Measurements from ENCODE around the gene PELI2. TPM values are rescaled to one million over a fixed set of nuclear protein-coding genes. Genes with fewer than 3 reads are reported as not detected.

Gene PELI2
- total RNA-seq, 1 experiment from 2014 or later = 3.1 TPM

DNA sequence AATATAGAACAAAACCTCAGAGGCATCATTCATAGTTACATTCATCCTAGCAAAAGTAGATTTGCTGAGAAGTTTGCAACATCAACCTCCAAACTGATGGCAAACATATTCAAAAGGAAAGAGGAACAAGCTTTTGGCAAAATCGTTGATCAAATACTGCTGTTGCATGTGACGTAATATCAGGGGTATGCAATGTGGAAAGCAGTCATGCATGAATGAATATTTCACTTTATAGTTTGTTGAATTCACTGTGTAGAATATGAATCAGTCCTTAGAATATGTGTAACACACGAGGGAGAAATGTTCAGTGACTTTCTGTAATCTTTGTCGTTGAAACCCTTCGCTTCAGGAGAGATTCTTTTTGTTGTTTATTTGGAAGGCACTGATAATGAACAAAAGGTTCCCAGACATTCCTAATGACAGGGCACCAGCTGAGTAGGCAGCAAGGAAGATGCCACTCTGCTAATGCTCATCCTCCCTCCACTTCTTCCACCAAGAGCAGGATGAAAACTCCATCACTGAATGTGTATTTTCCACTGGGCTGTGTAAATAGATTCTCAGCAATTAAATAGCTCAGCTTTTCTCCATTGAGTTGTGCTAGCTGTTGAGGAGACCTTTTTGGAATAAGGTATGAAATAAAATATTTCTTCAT, 126.1 kb downstream of the PELI2 start:
- DNase-seq (ENCODE audit: low spot score) = no peak

GRCh38 chr14:56247495-56248200, 129.4 kb downstream of the PELI2 start:
- peak; percentile 23 for DNase-seq (ENCODE audit: low spot score)

- no peak for DNase-seq (ENCODE audit: low spot score)
These were observed 130.2 kb downstream of the PELI2 start for GRCh38 chr14:56248442-56248841.

GRCh38 chr14:56261046-56261445, 142.8 kb downstream of the PELI2 start:
- no peak for DNase-seq (ENCODE audit: low spot score)

- DNase-seq (ENCODE audit: low spot score) = no peak
These were observed 144.3 kb downstream of the PELI2 start for GRCh38 chr14:56262530-56262929.

DNA sequence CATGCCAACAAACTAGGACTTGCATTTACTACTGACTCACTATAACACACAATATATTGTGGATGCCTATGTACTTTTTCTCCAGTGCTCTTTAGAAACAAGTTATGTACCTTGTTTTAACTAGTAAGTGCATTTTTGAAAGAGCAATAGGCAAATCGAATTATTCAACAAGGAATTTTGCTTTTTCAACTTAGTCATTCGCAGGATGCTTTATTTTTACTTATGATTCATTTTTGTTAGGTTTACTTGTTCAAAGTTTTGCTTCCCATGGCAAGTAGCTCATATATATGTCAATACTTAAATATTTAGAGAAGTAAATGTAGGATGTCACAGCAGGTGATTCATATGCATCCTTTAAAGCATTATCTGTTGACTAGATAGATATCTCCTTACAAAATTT, 149.8 kb downstream of the PELI2 start:
- DNase-seq (ENCODE audit: low spot score) = no peak

DNA sequence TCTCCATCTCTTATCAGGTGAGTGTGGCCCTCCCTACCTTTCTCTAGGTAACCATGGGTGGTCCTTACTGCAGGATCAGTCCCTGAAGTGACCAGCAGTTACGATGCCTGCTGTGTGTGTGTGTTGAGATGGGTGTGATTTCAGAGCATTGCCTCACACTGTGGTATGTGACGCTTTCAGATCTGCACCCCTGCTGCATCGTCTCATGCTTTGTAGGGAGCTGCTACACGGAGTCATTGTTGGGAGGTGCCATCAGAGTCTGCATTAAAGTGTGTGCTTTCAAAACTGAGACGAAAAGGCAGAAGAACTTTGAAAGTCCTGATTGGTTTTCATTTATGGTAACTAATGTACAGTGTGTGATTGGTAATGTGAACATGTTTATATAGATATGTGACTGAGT, 150.5 kb downstream of the PELI2 start:
- DNase-seq (ENCODE audit: low spot score) = no peak

DNA sequence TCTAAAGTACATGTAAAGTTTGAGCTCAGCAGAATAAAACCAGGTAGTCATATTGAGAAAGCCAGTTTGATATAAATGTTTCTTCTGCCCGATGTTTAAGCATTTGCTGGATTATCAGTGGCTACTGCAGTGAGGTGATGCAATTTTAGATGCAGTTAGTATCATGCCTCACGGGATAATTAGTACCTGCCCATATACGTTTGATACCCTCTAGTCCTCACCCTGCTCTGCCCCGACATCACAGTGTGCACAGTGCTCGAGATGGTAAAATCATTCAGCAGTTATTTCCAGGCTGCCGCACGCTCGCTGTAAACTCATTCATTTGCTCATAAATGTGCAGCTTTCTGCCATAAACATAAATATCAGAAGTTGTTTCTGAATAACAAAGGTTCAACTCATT, 152.7 kb downstream of the PELI2 start:
- no peak for DNase-seq (ENCODE audit: low spot score)

- DNase-seq (ENCODE audit: low spot score) = no peak
These were observed 153.8 kb downstream of the PELI2 start for GRCh38 chr14:56271970-56272369.

DNA sequence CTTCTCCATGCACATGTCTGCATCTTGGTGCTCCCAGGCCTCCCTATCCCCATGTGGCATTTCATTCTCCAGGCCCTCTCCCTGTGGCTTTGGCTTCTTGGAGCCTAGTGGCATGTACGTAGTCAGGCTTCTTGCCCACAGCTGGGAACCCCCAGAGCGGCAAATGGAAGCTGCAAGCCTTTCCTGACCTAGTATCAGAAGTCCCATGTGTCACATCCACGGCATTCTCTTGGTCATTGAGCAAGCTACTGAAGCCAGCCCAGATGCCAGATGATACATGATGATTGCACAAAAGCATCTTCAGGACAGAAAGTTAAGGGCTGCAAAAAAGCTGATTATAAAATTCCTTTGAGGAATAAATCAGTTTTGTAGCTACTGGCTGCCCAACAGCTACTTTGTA, 154.9 kb downstream of the PELI2 start:
- DNase-seq (ENCODE audit: low spot score) = no peak

GRCh38 chr14:56273951-56274350, 155.7 kb downstream of the PELI2 start:
- DNase-seq (ENCODE audit: low spot score) = no peak

GRCh38 chr14:56274556-56274955, 156.3 kb downstream of the PELI2 start:
- DNase-seq (ENCODE audit: low spot score) = no peak

- DNase-seq (ENCODE audit: low spot score) = no peak
These were observed 157.9 kb downstream of the PELI2 start for GRCh38 chr14:56276108-56276507.

GRCh38 chr14:56278383-56278782, 160.2 kb downstream of the PELI2 start:
- DNase-seq (ENCODE audit: low spot score) = no peak

DNA sequence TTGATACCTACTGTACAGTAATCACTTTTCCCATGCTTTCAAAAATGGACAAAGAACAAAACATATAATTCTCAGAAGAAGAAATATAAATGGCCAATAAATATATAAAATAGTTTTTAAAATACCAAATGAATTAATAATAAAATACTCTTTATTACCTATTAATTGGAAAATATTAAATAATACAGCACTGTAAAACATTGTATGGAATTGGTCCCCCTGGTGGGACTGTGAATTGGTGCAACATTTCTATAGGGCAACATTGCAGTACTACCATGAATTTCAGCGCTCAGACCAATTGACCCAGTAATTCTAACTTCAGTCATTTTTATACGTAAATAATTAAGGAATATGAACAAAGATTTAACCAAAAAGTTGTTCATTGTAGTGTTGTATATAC, 162.6 kb downstream of the PELI2 start:
- peak; percentile 2 for DNase-seq (ENCODE audit: low spot score)

- no peak for DNase-seq (ENCODE audit: low spot score)
These were observed 164.0 kb downstream of the PELI2 start for GRCh38 chr14:56282179-56282578.

DNA sequence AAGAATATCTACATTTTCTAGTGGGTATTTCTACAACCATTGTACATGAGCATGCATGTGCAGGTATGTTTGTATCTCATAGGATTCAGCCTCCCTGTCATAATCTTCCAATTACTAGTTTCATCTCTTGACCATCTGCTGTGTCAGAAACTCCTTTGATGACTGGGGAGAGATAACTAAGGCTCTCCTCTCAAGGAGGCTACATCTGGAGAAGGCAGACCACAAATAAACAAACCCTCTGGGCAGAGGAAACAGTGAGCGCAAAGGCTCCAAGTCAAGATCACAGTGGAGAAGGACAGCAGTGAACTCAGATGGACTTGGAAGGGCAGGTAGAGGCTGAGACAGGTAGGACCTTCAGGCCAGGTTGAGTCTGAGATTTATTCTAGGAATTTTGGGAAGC, 166.4 kb downstream of the PELI2 start:
- no peak for DNase-seq (ENCODE audit: low spot score)

- no peak for DNase-seq (ENCODE audit: low spot score)
These were observed 170.9 kb downstream of the PELI2 start for GRCh38 chr14:56289155-56289554.

- no peak for DNase-seq (ENCODE audit: low spot score)
These were observed 172.0 kb downstream of the PELI2 start for GRCh38 chr14:56290195-56290594.

GRCh38 chr14:56292970-56293369, 174.8 kb downstream of the PELI2 start:
- no peak for DNase-seq (ENCODE audit: low spot score)

DNA sequence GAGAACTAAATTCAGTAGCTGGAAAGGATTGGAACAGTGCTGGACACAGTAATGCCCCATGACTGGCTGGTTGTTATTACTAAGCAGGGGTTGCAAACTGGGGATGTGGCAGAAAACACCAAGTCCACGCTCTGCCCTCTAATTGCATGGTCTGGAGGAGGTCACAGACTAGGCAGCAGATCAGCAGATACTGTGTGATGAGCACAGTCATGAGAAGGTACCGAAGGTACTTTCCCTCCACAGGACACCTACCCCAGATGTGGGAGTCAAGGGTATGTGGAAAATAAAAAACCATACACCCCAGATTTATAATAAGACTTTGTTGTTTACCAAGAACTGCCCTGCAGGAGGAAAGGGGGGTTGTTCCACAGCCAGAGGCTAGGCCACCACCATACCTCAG, 175.3 kb downstream of the PELI2 start:
- no peak for DNase-seq (ENCODE audit: low spot score)

- peak; percentile 1 for DNase-seq (ENCODE audit: low spot score)
These were observed 175.9 kb downstream of the PELI2 start for GRCh38 chr14:56294128-56294527.

DNA sequence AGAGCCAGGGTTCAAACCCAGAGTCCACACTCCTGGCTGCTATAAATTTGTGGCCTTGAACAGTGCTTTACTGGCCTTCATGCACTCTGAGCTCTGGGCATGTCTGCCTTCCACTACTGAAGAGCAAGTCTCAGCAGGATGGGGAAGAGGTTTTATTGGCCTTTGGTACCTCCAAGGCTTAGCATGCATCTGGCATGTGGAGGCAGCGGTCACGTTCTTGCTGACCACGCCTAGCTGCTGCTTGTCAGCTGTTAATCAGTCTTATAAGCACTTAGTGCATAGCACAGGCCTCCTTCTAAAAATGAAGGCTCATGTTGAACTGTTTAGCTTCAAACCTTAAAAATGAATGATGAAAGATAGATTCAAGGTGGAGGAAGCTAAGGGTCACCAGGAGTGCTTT, 177.5 kb downstream of the PELI2 start:
- DNase-seq (ENCODE audit: low spot score) = no peak

GRCh38 chr14:56297449-56297848, 179.2 kb downstream of the PELI2 start:
- DNase-seq (ENCODE audit: low spot score) = no peak

Data from HT-29 (cell line).